Panc1 (cell line): ENCODE data around the gene NRCAM.

Experiments
- CTCF ChIP-seq: fragments of 450-650 bp; IDR thresholded peaks from 2 replicates; pipeline ENCODE4 v1.5.1; 2017; ENCODE audit warnings: mild to moderate bottlenecking
- POLR2AphosphoS5 ChIP-seq: IDR thresholded peaks from 2 replicates; pipeline ENCODE4 v1.6.1; 2012; ENCODE audit warnings: mild to moderate bottlenecking, low read depth, low read length, moderate library complexity
- REST ChIP-seq, 2 experiments: IDR thresholded peaks; 2 replicates each; pipeline ENCODE4 v1.6.1; 2011 to 2012; ENCODE audit warnings: low read depth in 2 of 2, control low read depth in 1 of 2, low read length in 1 of 2, mild to moderate bottlenecking in 1 of 2, moderate library complexity in 1 of 2; ENCODE audit not compliant: insufficient read depth in 1 of 2
- SIN3A ChIP-seq: IDR thresholded peaks from 2 replicates; pipeline ENCODE4 v1.6.1; 2012; ENCODE audit warnings: low read depth, mild to moderate bottlenecking, low read length, moderate library complexity, borderline replicate concordance; ENCODE audit not compliant: insufficient read depth
- TCF7L2 ChIP-seq: IDR thresholded peaks from 2 replicates; pipeline ENCODE4 v1.6.1; 2011; ENCODE audit warnings: mild to moderate bottlenecking, low read depth, low read length, inconsistent platforms

GRCh38 chr7:108285778-108286177, 170.5 kb downstream of the NRCAM start:
- no peak for TF ChIP-seq CTCF
- no peak for TF ChIP-seq TCF7L2
- TF ChIP-seq REST (IDR thresholded peaks at IDR 0.05; ENCODE audit: insufficient read depth in 1 of 2, low read depth in 2 of 2, low read length in 1 of 2), result no peak
- no peak for TF ChIP-seq POLR2AphosphoS5
- no peak for TF ChIP-seq SIN3A
